Measurements from ENCODE around the gene PLK5.

The PLK5 gene

DNA sequence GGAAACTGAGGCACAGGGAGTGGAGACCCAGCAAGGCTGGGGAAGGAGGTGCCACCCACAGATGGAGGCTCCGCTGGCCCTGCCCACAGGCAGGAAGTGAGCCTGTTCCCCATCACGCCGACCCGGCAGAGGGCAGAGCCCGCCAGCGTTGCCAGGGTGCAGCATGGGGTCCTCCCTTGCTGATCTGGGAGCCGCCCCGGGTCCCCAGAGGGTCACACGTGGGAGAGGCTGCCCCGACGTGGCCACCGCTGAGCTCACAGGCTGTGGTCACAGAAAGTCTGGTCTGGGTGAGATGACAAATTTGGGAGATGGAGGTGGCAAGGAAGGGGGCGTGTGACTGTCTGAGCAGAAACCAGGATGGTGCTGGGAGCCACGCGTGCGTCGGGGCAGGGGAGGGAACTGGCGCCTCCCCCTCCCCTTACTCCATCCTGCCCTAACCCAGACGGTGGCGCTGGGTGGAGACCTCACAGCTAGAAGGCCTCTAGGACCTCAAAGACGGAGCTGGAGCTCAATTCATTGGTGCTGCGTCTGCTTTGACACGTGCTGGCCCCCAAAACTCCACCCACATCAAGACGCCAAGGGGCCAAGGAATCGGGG, 36.5 kb downstream of the PLK5 start:
- no peak for DNase-seq

DNA sequence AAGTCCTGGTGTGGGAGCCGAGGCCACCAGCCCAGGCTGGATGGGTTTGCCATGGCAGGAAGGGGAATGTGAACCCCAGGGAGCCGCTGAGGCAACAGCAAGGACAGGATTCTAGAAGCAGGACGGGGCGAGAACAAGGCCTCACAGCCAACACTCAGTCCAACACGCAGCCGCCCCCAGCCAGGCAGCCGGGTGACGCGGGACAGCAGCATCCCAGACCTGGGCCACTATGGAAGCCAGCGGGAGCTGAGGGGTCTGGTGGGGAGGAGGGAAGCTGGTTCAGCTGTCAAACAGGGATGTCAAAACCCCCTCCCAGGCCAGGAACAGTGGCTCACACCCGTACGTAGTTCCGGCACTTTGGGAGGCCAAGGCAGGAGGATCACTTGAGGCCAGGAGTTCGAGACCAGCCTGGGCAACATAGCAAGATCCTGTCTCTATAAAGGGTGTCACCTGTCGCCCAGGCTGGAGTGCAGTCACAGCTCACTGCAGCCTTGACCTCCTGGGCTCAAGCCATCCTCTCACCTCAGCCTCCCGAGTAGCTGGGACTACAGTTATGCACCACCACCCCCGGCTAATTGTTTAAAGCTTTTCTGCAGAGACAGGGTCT, 37.5 kb downstream of the PLK5 start:
- DNase-seq = no peak

DNA sequence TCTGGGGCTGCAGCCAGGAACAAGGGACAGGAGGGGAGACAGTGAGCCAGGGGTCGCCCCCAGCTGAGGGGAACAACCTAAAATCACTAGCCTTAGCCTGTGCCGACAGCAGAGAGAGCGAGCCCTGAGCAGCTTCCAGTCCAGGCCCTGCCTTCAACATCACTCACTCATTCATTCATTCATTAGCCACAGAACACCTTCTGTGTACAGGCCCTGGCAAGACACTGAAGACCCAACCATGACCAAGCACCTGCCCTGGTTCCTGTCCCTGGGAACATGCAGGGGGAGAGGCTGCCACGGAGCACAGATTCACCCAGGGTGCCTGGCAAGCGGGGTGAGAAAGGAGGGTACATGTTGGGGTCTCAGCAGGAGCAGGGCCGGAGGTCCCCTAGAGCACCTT, 39.4 kb downstream of the PLK5 start:
- DNase-seq = no peak

DNA sequence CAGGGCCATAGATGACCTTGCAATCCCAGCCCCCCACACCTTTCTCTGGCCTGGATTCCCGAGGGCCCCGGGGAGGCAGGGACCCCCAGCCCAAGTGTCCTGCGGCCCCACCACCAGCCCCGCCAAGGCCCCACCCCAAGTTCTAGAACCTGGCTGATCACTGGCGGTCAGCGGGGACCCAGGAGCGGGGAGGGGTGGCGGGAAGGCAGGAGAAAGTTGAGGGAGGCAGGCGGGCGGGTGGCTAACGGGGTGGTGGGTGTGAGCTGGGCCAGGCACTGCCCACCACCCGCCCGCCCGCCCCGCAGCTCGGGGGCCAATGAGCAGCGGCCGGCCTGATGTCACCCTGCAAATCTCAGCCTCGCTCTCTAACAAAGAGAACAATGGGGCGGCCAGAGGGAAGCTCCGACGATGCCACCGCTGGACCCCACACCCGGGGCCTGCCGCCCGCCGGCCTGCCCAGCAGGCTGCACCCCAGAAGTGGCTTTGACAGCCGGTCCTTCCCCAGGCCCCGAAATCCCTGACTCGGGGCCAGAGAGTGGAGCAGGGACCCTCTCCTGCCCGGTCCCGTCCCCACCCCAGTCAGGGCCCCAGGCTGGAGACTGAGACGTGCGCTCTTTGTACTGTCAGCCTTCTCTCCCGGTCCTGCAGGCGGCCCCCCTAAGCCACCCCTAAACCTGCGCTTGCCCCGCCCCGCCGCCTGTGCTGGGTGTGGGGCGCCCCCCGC, 42.7 kb downstream of the PLK5 start:
- DNase-seq = peak; percentile 55

DNA sequence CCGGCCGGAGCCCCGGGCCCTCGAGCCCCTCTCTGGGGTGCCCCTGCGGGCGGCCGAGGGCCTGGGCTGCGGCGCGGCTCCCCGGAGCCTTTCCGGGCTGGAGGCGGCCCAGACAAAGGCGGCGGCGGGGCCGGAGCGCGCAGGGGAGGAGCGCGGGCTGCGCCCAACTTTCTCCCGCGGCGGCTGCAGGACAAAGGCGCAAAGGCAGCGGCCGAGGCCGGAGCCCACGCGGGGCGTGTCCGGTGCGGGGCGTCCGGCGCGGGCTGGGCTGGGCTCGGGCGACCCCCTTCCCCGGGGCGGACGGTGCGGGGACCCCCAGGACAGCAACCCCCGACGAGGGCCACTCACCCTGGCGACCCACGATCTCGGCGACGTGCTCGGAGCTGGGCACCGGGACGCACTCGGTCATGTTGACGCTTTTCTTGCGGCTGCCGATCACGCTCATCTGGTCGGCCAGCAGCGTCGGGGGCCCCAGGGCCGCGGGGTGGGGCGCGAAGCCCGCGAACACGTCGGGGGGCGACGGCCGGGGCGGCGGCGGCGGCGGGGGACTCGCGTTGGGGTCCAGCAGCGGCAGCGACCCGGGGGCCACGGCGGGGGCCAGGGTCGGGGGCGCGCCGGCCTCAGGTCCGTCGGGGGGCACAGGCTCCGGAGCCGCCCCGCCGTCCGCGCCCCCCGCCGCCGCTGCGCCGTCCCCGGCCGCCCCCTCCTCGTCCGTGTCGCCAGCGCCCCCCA, 43.4 kb downstream of the PLK5 start:
- DNase-seq = no peak

DNA sequence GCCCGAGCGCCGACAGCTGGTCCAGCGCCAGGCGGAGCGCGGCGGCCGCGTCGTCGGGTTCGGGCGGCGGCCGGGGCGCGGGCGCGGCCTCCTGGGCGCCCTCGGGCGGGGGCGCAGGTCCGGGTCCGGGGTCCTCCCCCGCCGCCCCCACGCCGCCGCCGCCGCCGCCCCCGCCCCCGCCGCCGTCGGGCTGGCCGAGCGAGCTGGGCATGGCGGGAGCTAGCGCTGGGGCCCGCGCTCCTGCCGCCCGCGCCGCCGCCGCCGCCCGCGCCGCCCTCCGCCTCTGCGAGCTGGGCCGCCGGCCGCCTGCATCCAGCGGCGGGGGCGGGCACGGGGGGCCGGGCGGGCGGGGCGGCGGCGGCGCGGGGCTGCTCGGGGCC, 44.0 kb downstream of the PLK5 start:
- no peak for DNase-seq

DNA sequence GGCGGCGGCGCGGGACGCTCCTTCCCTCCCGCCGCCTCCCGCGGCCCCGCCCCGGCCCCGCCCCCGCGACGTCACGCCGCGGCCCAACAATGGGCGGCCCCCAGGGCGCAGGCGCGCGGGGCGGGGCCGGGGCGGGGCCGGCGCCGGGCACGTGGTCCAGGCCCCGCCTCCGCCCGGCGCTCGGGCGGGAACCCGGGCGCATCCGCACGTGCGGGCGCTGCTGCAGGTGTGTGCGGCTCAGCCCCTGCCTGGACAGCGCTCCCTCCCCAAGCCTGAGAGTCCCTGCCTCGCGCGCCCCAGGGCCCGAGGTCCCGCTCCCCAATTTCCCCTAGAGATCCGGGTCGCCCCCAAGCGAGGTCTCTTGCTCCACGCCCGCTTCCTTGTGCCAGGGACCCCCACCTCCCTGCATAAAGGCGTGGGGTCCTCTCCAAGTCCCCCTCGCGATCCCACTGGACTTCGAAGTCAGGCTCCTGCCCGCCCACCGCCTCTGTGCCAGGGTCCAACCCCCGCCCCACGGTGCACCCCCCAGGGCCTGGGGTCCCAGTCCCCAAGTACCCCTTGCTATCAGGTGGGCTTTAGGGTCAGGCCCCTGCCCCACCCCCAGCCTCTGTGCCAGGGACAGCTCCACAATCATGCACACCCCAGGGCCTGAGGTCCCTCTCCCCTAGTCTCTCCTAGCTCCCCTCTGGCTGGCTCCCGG, 44.6 kb downstream of the PLK5 start, which contains the start of gene MEX3D:
TSS of gene MEX3D (minus strand) at position 6 of the 700 bp plus-strand sequence. CDS start 267 bp downstream, outside the sequence.
- peak; percentile 69 for DNase-seq

DNA sequence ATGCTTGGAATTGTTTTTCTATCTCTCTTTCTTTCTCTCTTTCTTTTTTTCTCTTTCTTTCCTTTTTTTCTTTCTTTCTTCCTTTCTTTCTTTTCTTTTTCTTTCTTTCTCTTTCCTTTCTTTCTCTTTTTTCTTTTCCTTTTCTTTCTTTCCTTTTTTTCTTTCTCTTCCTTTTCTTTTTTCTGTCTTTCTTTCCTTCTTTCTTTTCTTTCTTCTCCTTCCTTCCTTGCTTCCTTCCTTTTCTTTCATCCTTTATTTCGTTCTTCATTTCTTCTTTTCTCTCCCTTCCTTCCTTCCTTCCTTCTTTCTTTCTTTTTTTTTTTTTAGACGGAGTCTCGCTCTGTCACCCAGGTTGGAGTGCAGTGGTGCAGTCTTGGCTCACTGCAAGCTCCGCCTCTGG, 46.1 kb downstream of the PLK5 start:
- no peak for DNase-seq

DNA sequence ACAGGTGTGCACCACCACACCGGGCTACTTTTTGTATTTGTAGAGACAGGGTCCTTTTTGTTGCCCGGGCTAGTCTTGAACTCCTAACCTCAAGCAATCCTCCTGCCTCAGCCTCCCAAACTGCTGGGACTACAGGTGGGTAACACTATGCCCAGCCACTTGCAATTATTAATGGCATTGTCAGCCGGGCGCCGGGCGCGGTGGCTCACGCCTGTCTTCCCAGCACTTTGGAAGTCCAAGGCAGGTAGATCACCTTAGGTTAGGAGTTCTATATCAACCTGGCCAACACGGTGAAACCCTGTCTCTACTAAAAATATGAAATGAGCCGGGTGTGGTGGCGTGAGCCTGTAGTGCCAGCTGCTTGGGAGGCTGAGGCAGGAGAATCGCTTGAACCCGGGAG, 47.0 kb downstream of the PLK5 start:
- DNase-seq = no peak

DNA sequence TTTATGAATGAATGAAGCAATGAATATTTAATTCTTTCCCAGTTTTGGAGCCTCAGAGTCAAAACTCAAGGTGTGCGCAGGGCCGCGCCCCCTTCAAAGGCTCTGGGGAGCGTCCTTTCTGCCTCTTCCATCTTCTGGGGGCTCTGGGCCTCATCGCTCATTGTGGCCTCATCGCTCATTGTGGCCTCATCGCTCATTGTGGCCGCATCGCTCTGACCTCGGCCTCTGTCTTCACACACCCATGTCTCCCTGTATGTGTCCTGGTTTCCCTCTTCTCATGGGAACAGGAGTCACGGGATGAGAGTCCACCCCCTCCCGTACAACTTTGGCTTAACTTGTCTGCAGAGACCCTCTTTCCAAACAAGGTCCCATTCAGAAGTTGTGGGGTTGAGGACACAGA, 47.5 kb downstream of the PLK5 start:
- no peak for DNase-seq

DNA sequence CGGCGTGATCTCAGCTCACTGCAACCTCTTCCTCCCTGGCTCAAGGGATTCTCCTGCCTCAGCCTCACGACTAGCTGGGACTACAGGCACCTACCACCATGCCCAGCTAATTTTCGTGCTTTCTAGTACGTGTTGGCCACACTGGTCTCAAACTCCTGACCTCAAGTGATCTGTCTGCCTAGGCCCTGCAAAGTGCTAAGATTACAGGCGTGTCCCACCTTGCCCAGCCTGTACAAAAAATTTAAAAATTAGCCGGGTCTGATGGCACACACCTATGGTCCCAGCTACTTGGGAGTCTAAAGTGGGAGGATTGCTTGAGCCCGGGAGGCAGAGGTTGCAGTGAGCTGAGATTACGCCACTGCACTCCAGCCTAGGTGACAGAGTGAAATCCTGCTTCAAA, 48.9 kb downstream of the PLK5 start:
- DNase-seq = no peak

DNA sequence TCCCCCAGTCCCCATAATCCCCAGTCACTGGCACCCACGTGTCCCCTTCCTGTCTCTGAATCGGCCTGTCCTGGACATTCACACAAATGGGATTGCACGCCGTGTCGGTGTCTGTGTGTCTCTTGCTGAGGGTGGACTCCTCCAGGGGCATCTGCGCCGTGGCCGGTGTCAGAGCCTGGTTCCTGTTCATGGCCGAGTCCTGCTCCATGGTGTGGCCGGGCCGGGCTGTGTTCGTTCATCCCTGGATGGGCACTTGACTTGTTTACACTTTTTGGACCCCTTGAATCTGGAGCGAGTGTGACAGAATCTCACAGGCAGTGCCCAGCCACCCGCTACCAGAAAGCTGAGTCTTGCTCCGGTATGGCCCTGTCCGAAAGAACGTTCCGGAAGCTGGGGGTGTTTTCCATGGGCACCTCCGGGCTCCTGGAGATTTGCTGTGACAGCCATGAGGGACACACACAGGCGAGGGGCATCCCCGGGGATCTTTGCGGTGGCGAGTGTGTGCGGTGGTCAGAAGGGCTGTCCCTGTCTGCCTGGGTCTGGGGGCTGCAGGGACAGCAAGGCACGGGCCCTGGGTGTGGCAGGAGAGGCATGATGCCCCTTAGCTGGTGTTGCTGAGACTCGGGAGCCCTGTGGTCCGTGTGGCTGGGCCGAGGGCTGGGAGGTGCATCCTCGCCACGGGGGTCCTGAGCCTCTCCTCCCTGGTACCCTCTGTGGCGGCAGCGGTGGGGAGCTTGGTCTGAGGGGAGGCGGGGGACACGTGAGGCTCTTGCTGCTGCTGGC, 50.7 kb downstream of the PLK5 start:
- no peak for DNase-seq

DNA sequence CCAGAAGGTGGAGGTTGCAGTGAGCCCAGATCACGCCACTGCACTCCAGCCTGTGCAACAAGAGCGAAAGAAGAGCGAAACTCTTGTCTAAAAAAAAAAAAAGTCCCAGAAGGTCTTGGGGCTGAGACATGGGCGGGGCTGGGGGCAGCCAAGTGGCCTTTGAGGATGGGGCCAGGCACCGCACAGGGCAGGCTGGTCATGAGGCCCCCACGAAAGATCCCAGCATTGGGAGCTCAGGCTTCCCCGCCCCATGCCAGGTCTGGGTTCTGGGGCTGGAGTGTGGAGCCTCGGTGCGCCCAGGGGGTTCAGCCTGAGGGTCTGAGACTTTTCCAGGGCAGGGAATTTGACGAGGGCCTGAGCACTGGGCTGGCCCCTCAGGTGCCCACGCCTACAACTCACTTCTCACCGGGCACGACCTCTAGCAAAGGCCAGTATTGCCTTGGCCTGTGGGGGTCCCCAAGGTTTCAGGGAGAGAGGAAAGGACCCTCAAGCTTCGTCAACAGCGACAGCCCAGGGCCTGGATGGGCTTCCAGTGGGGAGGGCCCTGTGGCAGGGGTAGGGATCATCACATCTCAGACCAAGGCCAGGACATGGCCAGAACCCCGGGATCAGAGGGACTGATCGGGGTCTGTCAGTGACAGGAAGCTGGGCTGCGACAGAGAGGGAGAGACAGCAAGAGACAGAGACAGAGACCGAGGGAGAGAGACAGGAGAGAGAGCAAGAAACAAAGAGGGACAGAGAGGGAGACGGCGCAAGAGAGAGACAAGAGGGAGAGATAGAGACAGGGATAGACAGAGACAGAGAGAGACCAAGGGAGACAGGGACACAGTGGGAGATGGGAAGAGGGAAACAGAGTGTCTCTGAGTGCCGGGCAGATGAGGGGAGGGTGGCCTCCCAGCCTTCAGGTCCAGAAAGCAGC, 51.7 kb downstream of the PLK5 start:
- no peak for DNase-seq

DNA sequence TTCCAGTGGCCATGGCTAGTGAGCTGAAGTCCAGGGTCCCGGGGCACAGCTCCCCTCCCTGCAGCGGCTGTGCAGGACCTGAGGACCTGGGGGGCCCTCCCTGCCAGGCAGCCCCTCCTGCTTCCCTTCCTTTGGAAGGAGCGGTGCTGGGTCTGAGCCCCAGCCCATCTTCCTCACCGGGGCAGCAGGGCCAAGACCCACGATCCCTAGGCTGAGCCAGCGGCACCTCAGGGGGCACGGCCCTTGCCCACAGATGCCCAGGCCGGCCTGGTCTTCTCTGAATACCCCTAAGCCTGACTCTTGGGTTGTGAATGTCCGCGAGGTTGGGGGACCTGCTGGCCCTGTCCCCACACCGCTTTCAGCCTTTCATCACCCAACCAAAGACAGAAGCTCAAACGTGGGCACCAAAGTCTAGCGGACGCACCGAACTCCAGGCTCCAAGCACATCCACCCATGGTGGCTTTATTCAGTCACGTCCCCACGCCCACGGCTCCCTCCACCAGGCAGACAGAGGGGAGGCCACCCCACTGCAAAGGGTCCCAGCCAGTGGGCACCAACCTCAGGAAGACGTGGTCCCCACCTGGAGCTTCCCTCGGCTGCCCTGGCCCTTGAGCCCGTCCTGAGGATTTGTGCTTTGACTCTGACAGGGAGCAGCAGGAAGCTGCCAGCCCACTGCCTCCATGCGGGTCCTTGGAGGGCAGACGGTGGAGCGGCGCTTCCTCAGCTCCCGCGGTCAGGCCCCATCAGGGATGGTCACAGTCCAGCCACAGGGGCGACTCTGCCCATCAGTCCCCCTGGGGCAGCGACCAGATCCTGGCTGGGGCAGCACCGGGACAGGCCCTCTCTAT, 52.6 kb downstream of the PLK5 start:
- no peak for DNase-seq

DNA sequence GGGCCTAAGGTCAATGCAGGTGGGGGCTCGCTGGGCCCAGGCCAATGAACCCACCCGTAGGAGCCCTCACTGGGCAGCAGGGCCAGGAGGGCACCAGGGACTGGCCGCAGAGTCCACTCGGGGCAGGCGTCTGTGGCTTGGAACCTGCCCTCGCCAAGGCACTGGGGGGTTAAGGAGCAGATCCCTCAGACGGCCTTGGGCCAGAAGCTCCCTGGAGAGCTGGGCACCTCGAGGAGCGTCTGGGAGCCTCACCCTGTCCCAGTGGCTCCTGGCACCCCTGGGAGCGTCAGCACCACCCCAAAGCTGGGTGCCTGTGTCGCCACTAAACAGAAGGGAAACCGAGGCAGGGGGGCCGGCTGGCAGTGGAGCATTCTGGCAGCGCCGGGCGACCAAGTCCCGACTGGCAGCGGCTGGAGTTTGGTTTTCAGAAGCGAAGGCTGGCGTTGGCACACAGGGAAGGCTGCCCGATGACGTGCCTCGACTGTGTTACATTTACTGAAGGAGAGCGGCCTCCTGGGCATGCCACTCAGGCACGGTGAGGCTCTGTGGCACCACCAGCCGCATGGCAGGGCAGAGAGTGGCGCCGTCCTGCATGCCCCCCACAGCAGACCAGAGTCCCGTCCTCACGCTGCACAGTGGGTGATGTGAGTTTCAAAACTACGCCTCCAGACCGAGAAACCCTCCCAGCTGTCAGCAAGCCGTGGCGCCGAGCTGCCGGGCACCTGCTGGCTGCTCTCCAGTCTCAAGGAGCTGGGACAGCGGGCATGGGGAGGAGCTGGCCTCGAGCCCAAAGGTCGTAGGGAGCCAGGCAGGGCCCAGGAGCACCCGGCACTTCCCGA, 53.4 kb downstream of the PLK5 start:
- DNase-seq = no peak

DNA sequence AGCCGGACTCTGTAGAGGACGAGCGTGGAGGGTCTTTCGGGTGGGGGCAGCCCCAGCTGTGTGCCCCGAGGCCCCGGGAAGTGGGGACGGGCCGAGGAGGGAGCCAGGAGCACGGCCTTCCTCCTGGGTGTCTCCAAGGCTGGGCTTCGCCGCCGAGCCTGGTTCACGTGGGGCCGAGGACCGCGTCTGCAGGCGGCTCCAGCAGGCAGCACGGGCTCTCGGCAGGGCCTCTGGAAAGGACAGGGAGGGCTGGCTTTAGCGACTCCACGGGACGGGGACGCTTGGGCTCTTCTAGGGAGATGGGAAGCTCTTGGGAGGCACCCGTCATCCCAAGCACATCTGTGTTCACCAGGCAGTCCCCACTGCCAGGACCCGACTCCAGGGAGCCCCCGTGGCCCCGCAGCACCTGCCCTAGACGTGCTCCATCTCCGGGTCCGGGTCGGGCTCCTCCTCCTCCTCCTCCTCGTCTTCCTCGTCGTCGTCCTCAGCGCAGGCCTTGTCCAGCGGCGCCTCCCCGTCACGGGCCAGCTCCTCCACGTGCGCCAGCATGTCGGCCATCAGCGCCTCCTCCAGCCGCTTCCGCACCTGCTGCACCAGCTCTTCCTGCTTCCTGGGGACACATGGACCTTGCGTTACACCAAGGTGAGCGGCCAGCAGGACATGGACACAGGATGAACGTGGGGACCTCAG, 54.2 kb downstream of the PLK5 start:
- DNase-seq = no peak

DNA sequence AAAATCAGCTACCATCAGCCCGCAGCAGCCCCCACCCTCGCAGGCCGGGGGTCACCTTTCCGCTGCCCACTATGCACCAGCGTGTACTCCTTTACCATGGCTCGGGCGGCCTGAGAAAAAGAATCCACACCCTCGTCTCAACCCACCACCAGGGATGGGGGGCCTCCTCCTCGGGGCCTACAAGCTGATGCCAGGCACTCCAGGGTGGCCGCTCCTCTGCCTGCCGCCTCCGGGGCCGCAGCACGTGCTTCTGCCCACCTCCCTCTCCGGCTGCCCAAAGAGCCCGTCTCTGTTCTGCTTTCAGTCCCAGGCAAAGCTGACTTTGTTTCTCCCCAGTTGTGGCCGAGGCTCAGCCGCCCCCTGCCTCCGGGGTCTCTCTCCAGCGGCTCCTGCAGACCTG, 55.3 kb downstream of the PLK5 start:
- no peak for DNase-seq

DNA sequence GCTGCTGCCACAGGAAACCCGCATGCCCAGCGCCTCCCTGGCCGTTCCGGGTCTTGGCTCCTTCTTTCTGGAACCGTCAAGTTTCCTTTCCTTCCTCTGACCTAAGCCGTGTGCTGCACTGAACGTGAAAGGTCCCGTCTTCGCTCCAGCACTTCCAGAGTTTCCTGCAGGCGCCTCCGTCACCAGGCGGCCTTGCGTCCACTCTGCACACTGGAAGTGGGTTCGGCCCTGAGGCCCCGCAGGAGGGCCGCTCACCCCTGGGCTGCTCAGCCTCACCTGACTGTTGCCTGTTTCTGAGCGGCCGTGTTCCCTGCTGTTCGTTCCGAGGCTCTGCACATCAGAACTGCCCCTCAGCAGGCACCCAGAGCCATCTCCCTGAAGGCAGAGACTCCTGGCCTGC, 56.5 kb downstream of the PLK5 start:
- no peak for DNase-seq

DNA sequence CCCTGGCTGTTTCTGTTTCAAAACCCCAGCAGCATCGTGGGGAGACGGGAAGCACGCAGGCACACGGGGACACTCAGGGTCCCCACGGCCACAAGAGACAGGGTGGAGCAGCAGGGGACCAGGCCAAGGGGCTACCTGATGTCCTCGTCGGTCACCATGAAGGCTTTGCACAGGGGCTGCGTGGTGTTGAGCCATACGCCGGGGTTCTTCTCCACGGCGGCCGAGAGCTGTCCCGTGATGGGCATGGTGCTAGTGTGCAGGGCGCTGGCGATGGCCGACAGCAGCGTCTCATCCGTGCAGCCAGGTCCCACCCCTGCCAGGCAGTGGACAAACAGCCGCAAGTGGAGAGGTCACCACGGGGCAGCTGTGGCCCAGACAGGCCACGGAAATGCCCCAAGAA, 57.1 kb downstream of the PLK5 start:
- no peak for DNase-seq
